ENCODE results near the gene HYAL4. TPM values are rescaled to one million over a fixed set of nuclear protein-coding genes. Genes with fewer than 3 reads are reported as not detected.
"Not testable (repeated sequence)": the region's sequence is repeated elsewhere in the genome, so short reads cannot be mapped to it uniquely, and the experiment has no call there.

HYAL4 gene
- total RNA-seq, 1 donor from 2014 or later: not detected

- intact Hi-C loops (cut with micrococcal nuclease): no loop called here
These were observed 1.4 kb downstream of the HYAL4 start for GRCh38 chr7:123846217-123846891.

- intact Hi-C loops (cut with micrococcal nuclease): no loop called here
These were observed 2.9 kb downstream of the HYAL4 start for GRCh38 chr7:123847868-123848267.

GRCh38 chr7:123849855-123850254, 4.9 kb downstream of the HYAL4 start:
- intact Hi-C loops (cut with micrococcal nuclease): no loop called here

GRCh38 chr7:123851404-123851803, 6.4 kb downstream of the HYAL4 start:
- intact Hi-C loops (cut with micrococcal nuclease): not testable (repeated sequence)

- intact Hi-C loops (cut with micrococcal nuclease): not testable (repeated sequence)
These were observed 9.3 kb downstream of the HYAL4 start for GRCh38 chr7:123854291-123854690.

- intact Hi-C loops (cut with micrococcal nuclease): not testable (repeated sequence)
These were observed 11.5 kb downstream of the HYAL4 start for GRCh38 chr7:123856428-123856827.

- intact Hi-C loops (cut with micrococcal nuclease): loop anchor here (10.0 kb wide), 1 partner anchor 366 kb away; no protein-coding TSS in a partner anchor
These were observed 15.9 kb downstream of the HYAL4 start for GRCh38 chr7:123860848-123861247.

GRCh38 chr7:123862775-123863174, 17.8 kb downstream of the HYAL4 start:
- intact Hi-C loops (cut with micrococcal nuclease): loop anchor here (10.0 kb wide), 1 partner anchor 368 kb away; no protein-coding TSS in a partner anchor

GRCh38 chr7:123863461-123863860, 18.5 kb downstream of the HYAL4 start:
- intact Hi-C loops (cut with micrococcal nuclease): loop anchor here (10.0 kb wide), 1 partner anchor 369 kb away; no protein-coding TSS in a partner anchor

- intact Hi-C loops (cut with micrococcal nuclease): loop anchor here (2.0 to 10.0 kb wide), 3 partner anchors 67 to 369 kb away; no protein-coding TSS in a partner anchor
These were observed 19.0 kb downstream of the HYAL4 start for GRCh38 chr7:123864012-123864411.

- intact Hi-C loops (cut with micrococcal nuclease): loop anchor here (2.0 to 10.0 kb wide), 3 partner anchors 68 to 370 kb away; no protein-coding TSS in a partner anchor
These were observed 19.5 kb downstream of the HYAL4 start for GRCh38 chr7:123864436-123864835.

- intact Hi-C loops (cut with micrococcal nuclease): loop anchor here (1.0 to 10.0 kb wide), 4 partner anchors 68 to 370 kb away; no protein-coding TSS in a partner anchor
These were observed 20.0 kb downstream of the HYAL4 start for GRCh38 chr7:123864966-123865365.

GRCh38 chr7:123865517-123866117, 20.6 kb downstream of the HYAL4 start:
- intact Hi-C loops (cut with micrococcal nuclease): loop anchor here (1.0 to 10.0 kb wide), 4 partner anchors 69 to 371 kb away; no protein-coding TSS in a partner anchor

- intact Hi-C loops (cut with micrococcal nuclease): loop anchor here (10.0 kb wide), 1 partner anchor 372 kb away; no protein-coding TSS in a partner anchor
These were observed 22.3 kb downstream of the HYAL4 start for GRCh38 chr7:123867225-123867624.

- intact Hi-C loops (cut with micrococcal nuclease): loop anchor here (2.0 kb wide), 1 partner anchor 247 kb away; no protein-coding TSS in a partner anchor
These were observed 27.3 kb downstream of the HYAL4 start for GRCh38 chr7:123871998-123872867.

GRCh38 chr7:123872908-123873307, 27.9 kb downstream of the HYAL4 start:
- intact Hi-C loops (cut with micrococcal nuclease): loop anchor here (2.0 kb wide), 1 partner anchor 248 kb away; no protein-coding TSS in a partner anchor

- intact Hi-C loops (cut with micrococcal nuclease): no loop called here
These were observed 31.7 kb downstream of the HYAL4 start for GRCh38 chr7:123876557-123877256.

GRCh38 chr7:123879628-123880027, 34.7 kb downstream of the HYAL4 start:
- intact Hi-C loops (cut with micrococcal nuclease): no loop called here

GRCh38 chr7:123881300-123881699, 36.3 kb downstream of the HYAL4 start:
- intact Hi-C loops (cut with micrococcal nuclease): no loop called here

- intact Hi-C loops (cut with micrococcal nuclease): no loop called here
These were observed 38.2 kb downstream of the HYAL4 start for GRCh38 chr7:123883154-123883553.

- intact Hi-C loops (cut with micrococcal nuclease): no loop called here
These were observed 43.2 kb downstream of the HYAL4 start for GRCh38 chr7:123888192-123888591.

All from T-helper 2 cell treated with Interferon-gamma antibody and Interleukin-4, amounts not matched to agents 100 ng/mL and 5 ng/mL, for 36 hours (primary cell).